Panc1 (cell line): ENCODE measurements around the gene GRM2. TPM values are rescaled to one million over a fixed set of nuclear protein-coding genes. Genes with fewer than 3 reads are reported as not detected.

Source experiments
- ATAC-seq: fragments of 200-7000 bp; cut with Tn5 transposase; 2 replicates; pipeline ENCODE4 v1.9.1; 2020; ENCODE audit warnings: mild to moderate bottlenecking, moderate library complexity
- BruUV-seq: library from RNA; stranded (reverse); fragments of 400-500 nt; replicated peaks from 2 replicates; lab custom pipeline; 2021; lab: Mats Ljungman, UMichigan
- CTCF ChIA-PET: fragments of 300-600 bp; sonication (Branson Sonifier 250); formaldehyde crosslinking; loops from one replicate; lab custom pipeline; 2022; ENCODE audit warnings: antibody characterized with exemption; lab: Charles Lee
- POLR2A ChIA-PET: fragments of 300-600 bp; sonication (Branson Sonifier 250); formaldehyde crosslinking; loops from one replicate; lab custom pipeline; 2022; ENCODE audit warnings: antibody characterized with exemption; lab: Charles Lee
- DNase-seq: peaks from one replicate; pipeline ENCODE4 v3.0.0-alpha.2; 2010; ENCODE audit warnings: low read depth, low spot score
- H3K27ac ChIP-seq: 2 replicates; pipeline ENCODE4 v1.5.1; 2011; ENCODE audit warnings: mild to moderate bottlenecking, low read length, inconsistent platforms
- H3K27me3 ChIP-seq: fragments of 200-500 bp; sonication (Bioruptor generic); 2 replicates; pipeline ENCODE4 v1.6.0; 2014; ENCODE audit warnings: low read length, inconsistent platforms; ENCODE audit not compliant: control insufficient read depth, insufficient read depth
- H3K36me3 ChIP-seq: fragments of 200-500 bp; sonication (Bioruptor generic); 2 replicates; pipeline ENCODE4 v1.5.1; 2014; ENCODE audit warnings: inconsistent platforms, mild to moderate bottlenecking, low read length, moderate library complexity; ENCODE audit not compliant: control insufficient read depth, insufficient read depth
- H3K4me1 ChIP-seq: 2 replicates; pipeline ENCODE4 v1.5.1; 2011; ENCODE audit warnings: inconsistent platforms, mild to moderate bottlenecking, low read length, moderate library complexity; ENCODE audit not compliant: control insufficient read depth, insufficient read depth
- H3K4me3 ChIP-seq, 2 experiments: 2 replicates each; pipeline ENCODE4 v1.5.1; 2011 to 2012; ENCODE audit warnings: low read depth in 2 of 2, low read length in 2 of 2, mild to moderate bottlenecking in 2 of 2, inconsistent platforms in 1 of 2, moderate library complexity in 1 of 2
- H3K9me3 ChIP-seq: fragments of 200-500 bp; sonication (Bioruptor generic); 2 replicates; pipeline ENCODE4 v1.5.1; 2014; ENCODE audit warnings: low read depth, mild to moderate bottlenecking, inconsistent platforms, low read length, moderate library complexity; ENCODE audit not compliant: control insufficient read depth, insufficient read depth
- POLR2AphosphoS5 ChIP-seq: IDR thresholded peaks from 2 replicates; pipeline ENCODE4 v1.6.1; 2012; ENCODE audit warnings: mild to moderate bottlenecking, low read depth, low read length, moderate library complexity
- REST ChIP-seq, 2 experiments: IDR thresholded peaks; 2 replicates each; pipeline ENCODE4 v1.6.1; 2011 to 2012; ENCODE audit warnings: low read depth in 2 of 2, control low read depth in 1 of 2, low read length in 1 of 2, mild to moderate bottlenecking in 1 of 2, moderate library complexity in 1 of 2; ENCODE audit not compliant: insufficient read depth in 1 of 2
- SIN3A ChIP-seq: IDR thresholded peaks from 2 replicates; pipeline ENCODE4 v1.6.1; 2012; ENCODE audit warnings: low read depth, mild to moderate bottlenecking, low read length, moderate library complexity, borderline replicate concordance; ENCODE audit not compliant: insufficient read depth
- TCF7L2 ChIP-seq: IDR thresholded peaks from 2 replicates; pipeline ENCODE4 v1.6.1; 2011; ENCODE audit warnings: mild to moderate bottlenecking, low read depth, low read length, inconsistent platforms
- in situ Hi-C: cut with HindIII; loops from 2 replicates; pipeline ENCODE4 v1.10.0; 2016; ENCODE audit warnings: low sequenced_read_pairs, low pct_unique_long_range_greater_than_20kb
- intact Hi-C: fragments of 100-400 bp; cut with micrococcal nuclease; formaldehyde crosslinking; loops from one replicate; pipeline ENCODE4 v1.10.0; 2022; ENCODE audit not compliant: unreplicated experiment
- total RNA-seq: library from RNA; stranded (reverse); gene quantifications from one replicate; pipeline ENCODE4 v1.2.1, GENCODE V29; 2021; ENCODE audit not compliant: unreplicated experiment
- TF ChIP-seq, protein P1 (sequence below): fragments of 450-650 bp; IDR thresholded peaks from 2 replicates; pipeline ENCODE4 v1.5.1; 2017; ENCODE audit warnings: mild to moderate bottlenecking

GRM2 gene
- total RNA-seq, 1 experiment from 2014 or later = 0.21 TPM

GRCh38 chr3:51712963-51713362 lies 6.1 kb downstream of the GRM2 start:
- ATAC-seq = no peak
- TF ChIP-seq, protein P1, sequence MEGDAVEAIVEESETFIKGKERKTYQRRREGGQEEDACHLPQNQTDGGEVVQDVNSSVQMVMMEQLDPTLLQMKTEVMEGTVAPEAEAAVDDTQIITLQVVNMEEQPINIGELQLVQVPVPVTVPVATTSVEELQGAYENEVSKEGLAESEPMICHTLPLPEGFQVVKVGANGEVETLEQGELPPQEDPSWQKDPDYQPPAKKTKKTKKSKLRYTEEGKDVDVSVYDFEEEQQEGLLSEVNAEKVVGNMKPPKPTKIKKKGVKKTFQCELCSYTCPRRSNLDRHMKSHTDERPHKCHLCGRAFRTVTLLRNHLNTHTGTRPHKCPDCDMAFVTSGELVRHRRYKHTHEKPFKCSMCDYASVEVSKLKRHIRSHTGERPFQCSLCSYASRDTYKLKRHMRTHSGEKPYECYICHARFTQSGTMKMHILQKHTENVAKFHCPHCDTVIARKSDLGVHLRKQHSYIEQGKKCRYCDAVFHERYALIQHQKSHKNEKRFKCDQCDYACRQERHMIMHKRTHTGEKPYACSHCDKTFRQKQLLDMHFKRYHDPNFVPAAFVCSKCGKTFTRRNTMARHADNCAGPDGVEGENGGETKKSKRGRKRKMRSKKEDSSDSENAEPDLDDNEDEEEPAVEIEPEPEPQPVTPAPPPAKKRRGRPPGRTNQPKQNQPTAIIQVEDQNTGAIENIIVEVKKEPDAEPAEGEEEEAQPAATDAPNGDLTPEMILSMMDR = no peak
- TF ChIP-seq TCF7L2 = no peak
- no peak for TF ChIP-seq REST (IDR thresholded peaks at IDR 0.05; ENCODE audit: insufficient read depth in 1 of 2, low read depth in 2 of 2, low read length in 1 of 2)
- TF ChIP-seq POLR2AphosphoS5 = no peak
- no peak for TF ChIP-seq SIN3A
- H3K9me3 ChIP-seq = no peaks in the 10 kb centered on the region
- no peaks in the 10 kb centered on the region for H3K36me3 ChIP-seq
- H3K4me1 ChIP-seq = no peaks in the 10 kb centered on the region
- BruUV-seq = no TSS peak
- CTCF ChIA-PET = no interaction called here
- DNase-seq = no peak
- no peak overlapping the region for H3K4me3 ChIP-seq
- in situ Hi-C loops = no loop called here
- H3K27me3 ChIP-seq = no peaks in the 10 kb centered on the region; the same call in 1 of the 2 replicates
- H3K27ac ChIP-seq = no peak overlapping the region
- intact Hi-C loops = no loop called here
- POLR2A ChIA-PET = no interaction called here

DNA sequence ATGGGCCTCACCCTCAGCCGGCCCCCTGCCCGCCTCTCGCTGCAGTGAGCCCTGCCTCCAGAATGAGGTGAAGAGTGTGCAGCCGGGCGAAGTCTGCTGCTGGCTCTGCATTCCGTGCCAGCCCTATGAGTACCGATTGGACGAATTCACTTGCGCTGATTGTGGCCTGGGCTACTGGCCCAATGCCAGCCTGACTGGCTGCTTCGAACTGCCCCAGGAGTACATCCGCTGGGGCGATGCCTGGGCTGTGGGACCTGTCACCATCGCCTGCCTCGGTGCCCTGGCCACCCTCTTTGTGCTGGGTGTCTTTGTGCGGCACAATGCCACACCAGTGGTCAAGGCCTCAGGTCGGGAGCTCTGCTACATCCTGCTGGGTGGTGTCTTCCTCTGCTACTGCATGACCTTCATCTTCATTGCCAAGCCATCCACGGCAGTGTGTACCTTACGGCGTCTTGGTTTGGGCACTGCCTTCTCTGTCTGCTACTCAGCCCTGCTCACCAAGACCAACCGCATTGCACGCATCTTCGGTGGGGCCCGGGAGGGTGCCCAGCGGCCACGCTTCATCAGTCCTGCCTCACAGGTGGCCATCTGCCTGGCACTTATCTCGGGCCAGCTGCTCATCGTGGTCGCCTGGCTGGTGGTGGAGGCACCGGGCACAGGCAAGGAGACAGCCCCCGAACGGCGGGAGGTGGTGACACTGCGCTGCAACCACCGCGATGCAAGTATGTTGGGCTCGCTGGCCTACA lies 8.5 kb downstream of the GRM2 start:
- intact Hi-C loops = loop anchor here (5.0 kb wide), 1 partner anchor 87 kb away; no protein-coding TSS in a partner anchor
- CTCF ChIA-PET = no interaction called here
- TF ChIP-seq, protein P1 = no peak
- TF ChIP-seq POLR2AphosphoS5 = no peak
- no peak for TF ChIP-seq TCF7L2
- no peak for TF ChIP-seq SIN3A
- TF ChIP-seq REST (IDR thresholded peaks at IDR 0.05; ENCODE audit: insufficient read depth in 1 of 2, low read depth in 2 of 2, low read length in 1 of 2) = no peak

More for the DNA sequence above, 8.5 kb downstream of the GRM2 start:
- POLR2A ChIA-PET = no interaction called here
- ATAC-seq (no peak), DNase-seq (no peak)
- in situ Hi-C loops = no loop called here
- no peak overlapping the region for H3K4me3 ChIP-seq
- BruUV-seq = no TSS peak
- no peaks in the 10 kb centered on the region for H3K4me1 ChIP-seq
- no peak overlapping the region for H3K27ac ChIP-seq
- H3K9me3 ChIP-seq = no peaks in the 10 kb centered on the region
- H3K27me3 ChIP-seq = no peaks in the 10 kb centered on the region
- no peaks in the 10 kb centered on the region for H3K36me3 ChIP-seq
